GM23248 (cell line): Measurements from ENCODE around the gene ERAL1.

Experiments used
- EZH2 ChIP-seq: fragments of 200-600 bp; sonication (generic); IDR thresholded peaks from 2 replicates; pipeline ENCODE4 v1.6.1; 2018; ENCODE audit warnings: antibody characterized with exemption, mild to moderate bottlenecking; ENCODE audit not compliant: insufficient read depth, poor library complexity, severe bottlenecking
- EZH2phosphoT487 ChIP-seq: fragments of 200-600 bp; sonication (generic); IDR thresholded peaks from 2 replicates; pipeline ENCODE4 v1.6.1; 2018; ENCODE audit warnings: antibody characterized with exemption, moderate library complexity, mild to moderate bottlenecking, low read depth; ENCODE audit not compliant: insufficient read depth

GRCh38 chr17:28841901-28842281 is 12.9 kb upstream of the ERAL1 start:
- TF ChIP-seq EZH2 (no peak), EZH2phosphoT487 (no peak)
